ENCODE data around the gene CIAPIN1.

GRCh38 chr16:57472665-57473060 lies 25.5 kb upstream of the CIAPIN1 start:
- TF ChIP-seq POLR2A (IDR thresholded peaks at IDR 0.05; ENCODE audit: low read depth, low read length) (no peak), TAF1 (IDR thresholded peaks at IDR 0.05; ENCODE audit: low read depth, low read length) (no peak), POLR2AphosphoS5 (IDR thresholded peaks at IDR 0.05; ENCODE audit: low read depth, low read length) (0 out of 2 replicates have a peak, but pooled peaks have one; percentile 11), SPI1 (IDR thresholded peaks at IDR 0.05; ENCODE audit: low read depth, low read length) (peak; percentile 24; the same call in 1 of the 2 replicates), POU2F2 (IDR thresholded peaks at IDR 0.05; ENCODE audit: low read depth, low read length) (no peak)
